GM19351 (cell line): Measurements from ENCODE around the gene TMPRSS13.
"Not testable (repeated sequence)": the region's sequence is repeated elsewhere in the genome, so short reads cannot be mapped to it uniquely, and the experiment has no call there.

Experiments
- ATAC-seq: cut with Tn5 transposase; IDR thresholded peaks from one replicate; pipeline ENCODE4 v1.9.1; 2021; ENCODE audit warnings: mild to moderate bottlenecking, moderate library complexity; ENCODE audit not compliant: unreplicated experiment

The TMPRSS13 gene

GRCh38 chr11:117950993-117951961 is 22.1 kb upstream of the TMPRSS13 start:
- no peak for ATAC-seq

DNA sequence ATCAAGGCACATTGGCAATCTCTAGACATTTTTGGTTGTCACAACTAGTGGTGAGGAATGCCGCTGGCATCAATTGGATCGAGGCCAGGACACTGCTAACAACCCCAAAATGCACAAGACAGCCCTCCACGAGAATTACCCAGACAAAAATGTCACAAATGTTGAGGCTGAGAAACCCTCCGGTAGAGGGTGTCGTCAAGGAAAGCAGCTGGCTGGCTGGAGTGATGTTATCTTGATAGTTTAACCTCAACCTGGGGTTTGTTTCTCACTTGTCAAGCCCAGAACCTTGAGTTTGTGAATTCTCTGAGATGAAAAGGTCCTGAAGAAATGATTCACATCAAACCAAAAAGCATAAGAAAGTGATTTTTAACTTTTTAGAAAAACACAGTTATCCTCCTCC is 21.1 kb upstream of the TMPRSS13 start:
- ATAC-seq = peak; percentile 51

GRCh38 chr11:117949062-117949461 is 19.9 kb upstream of the TMPRSS13 start:
- ATAC-seq = no peak

GRCh38 chr11:117948466-117948865 is 19.3 kb upstream of the TMPRSS13 start:
- not testable (repeated sequence) for ATAC-seq

DNA sequence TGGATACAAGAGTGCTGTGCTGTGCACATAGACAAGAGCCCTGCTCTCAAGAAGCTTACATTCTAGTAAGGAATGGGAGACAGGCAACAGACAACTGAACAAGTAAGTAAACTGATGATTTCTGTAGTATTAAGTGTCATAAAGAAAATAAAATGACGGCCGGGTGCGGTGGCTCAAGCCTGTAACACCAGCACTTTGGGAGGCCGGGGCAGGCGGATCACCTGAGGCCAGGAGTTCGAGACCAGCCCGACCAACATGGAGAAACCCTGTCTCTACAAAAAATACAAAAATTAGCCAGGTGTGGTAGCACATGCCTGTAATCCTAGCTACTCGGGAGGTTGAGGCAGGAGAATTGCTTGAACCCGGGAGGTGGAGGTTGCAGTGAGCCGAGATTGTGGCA is 18.5 kb upstream of the TMPRSS13 start:
- not testable (repeated sequence) for ATAC-seq

GRCh38 chr11:117946842-117947526 is 17.8 kb upstream of the TMPRSS13 start:
- ATAC-seq = no peak

GRCh38 chr11:117946156-117946841 is 17.1 kb upstream of the TMPRSS13 start:
- no peak for ATAC-seq

DNA sequence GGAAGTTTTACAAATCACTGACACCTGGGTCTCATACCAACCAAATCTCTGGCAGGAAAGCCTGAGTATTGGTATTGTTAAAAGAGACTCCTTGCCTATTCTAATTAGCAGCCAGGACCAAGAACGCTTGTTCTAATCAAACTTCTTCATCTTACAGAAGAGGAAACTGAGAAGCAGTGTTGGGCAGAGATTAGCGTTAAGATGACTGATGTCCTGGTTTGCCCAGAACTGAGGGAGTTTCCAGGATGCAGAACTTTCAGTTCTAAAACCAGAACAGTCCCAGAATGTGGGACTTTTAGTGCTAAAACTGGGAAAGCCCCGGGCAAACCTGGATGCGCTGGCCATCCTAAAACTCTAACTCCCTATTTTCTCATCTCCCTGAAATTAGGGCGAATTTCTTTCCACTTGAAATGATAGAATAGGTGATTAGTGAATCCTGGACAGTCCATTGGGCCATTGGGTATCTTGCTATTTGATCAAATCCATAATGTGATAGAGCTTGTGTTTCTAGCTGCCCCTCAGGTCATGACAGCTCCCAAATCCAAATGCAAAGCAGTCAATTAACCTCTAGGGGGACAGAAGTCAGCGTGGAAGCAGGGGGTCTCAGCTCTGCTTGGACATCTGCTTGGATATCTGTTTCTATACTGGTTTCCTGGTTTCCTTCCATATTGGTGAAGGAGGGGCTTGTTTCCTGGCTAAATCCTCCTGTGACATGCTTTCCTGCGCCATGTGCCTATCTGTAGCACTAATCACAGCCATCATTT is 16.0 kb upstream of the TMPRSS13 start:
- no peak for ATAC-seq

- no peak for ATAC-seq
Measured at GRCh38 chr11:117944554-117944953, 15.4 kb upstream of the TMPRSS13 start.

GRCh38 chr11:117941976-117942654 is 12.9 kb upstream of the TMPRSS13 start:
- no peak for ATAC-seq

DNA sequence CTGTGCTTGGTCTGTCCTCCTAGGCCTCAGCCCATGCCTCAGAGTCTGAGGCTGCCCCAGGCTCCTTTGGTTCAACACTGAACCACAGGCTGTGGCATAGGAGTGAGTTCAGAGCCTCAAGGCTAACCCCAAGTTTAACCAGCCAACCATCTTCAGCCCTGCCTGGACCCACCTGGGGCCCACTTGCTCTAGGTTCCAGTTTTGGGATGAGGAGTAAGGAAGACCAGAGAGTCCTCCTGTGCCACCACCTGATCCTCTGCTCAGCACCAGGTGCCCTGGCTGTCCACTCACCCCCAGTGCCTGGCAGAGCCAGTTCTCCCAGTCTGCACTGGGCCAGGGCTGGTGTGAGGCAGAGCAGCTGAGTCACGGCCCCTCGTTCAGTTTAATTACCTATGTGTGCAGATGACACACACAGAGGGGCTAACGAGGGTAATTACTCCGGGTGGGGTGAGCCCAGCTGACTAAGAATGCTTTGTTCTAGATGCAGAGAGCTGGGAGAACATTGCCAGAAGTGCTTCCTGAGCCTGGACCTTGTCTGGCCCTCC is 12.0 kb upstream of the TMPRSS13 start:
- no peak for ATAC-seq

DNA sequence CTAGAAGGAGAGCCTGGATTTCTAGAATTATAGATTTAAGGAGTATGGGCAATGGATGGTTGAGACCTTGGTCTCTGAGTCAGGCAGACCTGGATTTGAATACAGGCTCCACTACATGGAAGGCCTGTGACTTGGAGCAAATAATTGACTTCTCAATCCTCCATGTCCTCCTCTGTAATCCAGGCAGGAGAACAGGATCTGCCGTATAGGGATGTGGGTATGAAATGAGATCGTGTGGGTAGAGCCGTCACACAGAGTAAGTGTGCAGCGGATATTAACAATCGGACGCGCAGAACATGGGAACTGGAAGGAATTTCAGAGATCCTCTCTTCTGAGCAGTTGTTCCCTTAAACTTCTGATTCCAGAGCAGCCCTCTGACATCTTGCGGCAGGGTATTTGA is 11.5 kb upstream of the TMPRSS13 start:
- ATAC-seq = no peak

DNA sequence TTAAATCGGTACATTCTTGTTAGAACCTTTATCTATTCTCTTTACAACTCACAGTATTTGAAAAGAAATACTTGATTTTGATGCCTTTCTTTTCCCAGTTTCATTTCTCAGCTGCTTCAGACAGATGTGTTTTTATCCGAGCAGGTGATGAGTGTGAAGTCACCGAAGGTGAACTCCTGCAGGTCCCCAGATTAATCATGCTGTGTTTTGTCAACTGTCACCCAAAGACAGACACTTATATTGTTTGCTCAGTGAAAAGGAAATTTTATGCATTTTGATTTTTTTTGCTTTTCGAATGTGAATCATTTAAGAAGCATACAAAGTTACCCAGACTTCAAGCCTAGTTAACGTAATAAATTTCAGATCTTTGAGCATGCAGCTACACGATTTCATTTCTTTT is 7.8 kb upstream of the TMPRSS13 start:
- no peak for ATAC-seq

GRCh38 chr11:117934526-117935307 is 5.5 kb upstream of the TMPRSS13 start:
- no peak for ATAC-seq

- no peak for ATAC-seq
Measured at GRCh38 chr11:117933930-117934329, 4.7 kb upstream of the TMPRSS13 start.

GRCh38 chr11:117933475-117933874 is 4.3 kb upstream of the TMPRSS13 start:
- ATAC-seq = no peak

- ATAC-seq = no peak
Measured at GRCh38 chr11:117932947-117933346, 3.7 kb upstream of the TMPRSS13 start.

DNA sequence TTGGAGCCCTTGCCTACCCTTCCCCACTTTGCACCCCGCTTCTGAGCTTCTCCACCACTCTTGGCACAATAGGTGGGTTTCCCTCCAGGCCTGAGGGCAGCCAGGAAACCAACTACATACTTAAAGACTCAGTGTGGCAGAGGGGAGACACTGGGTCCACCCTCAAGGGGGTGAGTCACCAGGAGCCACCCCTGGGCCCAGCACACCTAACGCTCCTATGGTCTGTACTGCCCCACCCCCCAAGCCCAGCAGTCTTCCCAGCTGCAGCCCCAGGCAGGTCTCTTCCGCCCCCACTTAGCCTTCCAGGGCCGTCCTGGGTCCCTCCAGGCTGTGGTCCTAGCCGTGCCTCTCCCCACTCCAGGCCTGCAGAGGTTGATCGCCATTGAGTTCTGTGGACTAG is 3.2 kb upstream of the TMPRSS13 start:
- ATAC-seq = no peak

DNA sequence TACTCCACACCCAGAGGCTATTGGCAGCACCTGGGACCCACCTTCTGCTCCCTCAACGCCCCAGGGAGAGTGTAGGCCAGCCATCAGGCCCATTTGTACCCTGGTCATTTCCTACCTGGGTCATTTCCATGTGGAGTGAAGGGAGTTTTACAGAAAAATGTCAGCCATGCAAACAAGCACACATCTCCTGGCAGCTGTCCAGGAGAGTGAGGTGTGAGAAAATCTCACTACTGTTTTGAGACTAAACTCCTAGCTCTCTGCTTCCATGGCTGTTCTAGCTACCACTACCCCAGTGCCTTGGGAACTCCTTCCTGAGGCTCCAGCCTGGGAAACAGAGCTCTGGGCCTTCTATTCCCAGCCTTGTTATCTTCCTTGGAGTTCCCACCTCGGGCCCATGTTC is 2.8 kb upstream of the TMPRSS13 start:
- peak; percentile 75 for ATAC-seq
